IPS-18a (cell line): ENCODE measurements around the gene PRKG1.
"Not testable (repeated sequence)": the region's sequence is repeated elsewhere in the genome, so short reads cannot be mapped to it uniquely, and the experiment has no call there.

Experiments used
- H3K27ac ChIP-seq: one replicate; pipeline ENCODE4 v1.5.1; 2013; ENCODE audit warnings: low read length
- H3K27me3 ChIP-seq: one replicate; pipeline ENCODE4 v1.6.1; 2013; ENCODE audit warnings: mild to moderate bottlenecking, low read length; ENCODE audit not compliant: control insufficient read depth, insufficient read depth
- H3K36me3 ChIP-seq: one replicate; pipeline ENCODE4 v1.6.1; 2013; ENCODE audit warnings: low read depth, low read length; ENCODE audit not compliant: control insufficient read depth
- H3K4me1 ChIP-seq: one replicate; pipeline ENCODE4 v1.6.1; 2013; ENCODE audit warnings: low read depth, low read length; ENCODE audit not compliant: control insufficient read depth
- H3K4me3 ChIP-seq: one replicate; pipeline ENCODE4 v1.5.1; 2013; ENCODE audit warnings: low read length
- H3K9ac ChIP-seq: one replicate; pipeline ENCODE4 v1.6.1; 2013; ENCODE audit warnings: mild to moderate bottlenecking, low read length, moderate library complexity
- H3K9me3 ChIP-seq: one replicate; pipeline ENCODE4 v1.6.1; 2013; ENCODE audit warnings: low read depth, low read length; ENCODE audit not compliant: control insufficient read depth

PRKG1 gene

GRCh38 chr10:52216852-52217251 lies 1142.6 kb downstream of the PRKG1 start:
- Histone ChIP-seq H3K27ac (no peak overlapping the region), H3K36me3 (no peaks in the 10 kb centered on the region), H3K9me3 (no peaks in the 10 kb centered on the region), H3K27me3 (no peaks in the 10 kb centered on the region), H3K9ac (no peak overlapping the region), H3K4me1 (peaks cover 40% of the 10 kb centered on the region), H3K4me3 (no peak overlapping the region)

DNA sequence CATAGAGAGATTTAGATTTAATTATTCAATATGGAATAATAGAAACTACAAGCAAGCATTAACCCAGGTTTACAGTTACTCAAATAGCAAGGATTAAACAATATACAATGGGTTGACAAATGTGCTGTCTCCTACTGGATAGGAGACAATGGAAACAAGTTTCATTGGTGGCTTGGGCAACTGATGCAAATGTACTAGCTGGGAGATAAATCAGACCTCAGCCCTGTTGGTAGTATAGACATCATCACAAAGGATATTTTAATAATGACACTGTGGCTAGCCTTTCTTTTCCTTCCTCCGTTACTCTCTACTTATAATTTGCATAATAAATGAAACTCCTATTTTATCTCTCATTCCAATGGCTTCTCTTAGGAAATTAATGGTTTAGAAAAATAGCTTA lies 1143.2 kb downstream of the PRKG1 start:
- no peak overlapping the region for H3K4me3 ChIP-seq
- H3K27ac ChIP-seq: no peak overlapping the region
- H3K4me1 ChIP-seq: peaks cover 33% of the 10 kb centered on the region
- H3K9me3 ChIP-seq: no peaks in the 10 kb centered on the region
- no peaks in the 10 kb centered on the region for H3K36me3 ChIP-seq
- no peaks in the 10 kb centered on the region for H3K27me3 ChIP-seq
- no peak overlapping the region for H3K9ac ChIP-seq

GRCh38 chr10:52220947-52221346 lies 1146.7 kb downstream of the PRKG1 start:
- Histone ChIP-seq H3K27ac (no peak overlapping the region), H3K36me3 (no peaks in the 10 kb centered on the region), H3K4me3 (no peak overlapping the region), H3K27me3 (no peaks in the 10 kb centered on the region), H3K9me3 (no peaks in the 10 kb centered on the region), H3K9ac (no peak overlapping the region), H3K4me1 (peaks cover 10% of the 10 kb centered on the region)

DNA sequence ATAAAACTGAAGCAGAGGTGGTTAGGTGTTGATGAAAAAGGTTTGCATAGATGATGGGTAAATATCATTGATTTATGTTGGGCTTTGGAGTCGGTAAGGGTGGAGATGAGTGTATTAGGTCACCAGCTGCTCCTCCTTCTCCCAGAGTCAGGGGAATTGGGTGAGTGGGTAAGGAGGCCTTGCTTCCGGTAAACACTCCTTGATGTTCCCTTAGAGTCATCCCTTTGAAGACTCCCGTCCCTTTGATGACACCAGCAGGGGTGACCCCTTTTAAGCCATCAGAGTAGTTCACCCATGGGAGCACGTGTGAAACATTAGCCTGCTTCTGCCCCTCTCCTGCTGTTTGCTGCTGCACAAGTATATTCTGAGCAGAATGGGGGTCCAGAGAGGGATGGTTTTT lies 1147.6 kb downstream of the PRKG1 start:
- no peaks in the 10 kb centered on the region for H3K9me3 ChIP-seq
- no peaks in the 10 kb centered on the region for H3K36me3 ChIP-seq
- H3K27ac ChIP-seq: no peak overlapping the region
- no peaks in the 10 kb centered on the region for H3K27me3 ChIP-seq
- no peak overlapping the region for H3K9ac ChIP-seq
- H3K4me1 ChIP-seq: peaks cover 8% of the 10 kb centered on the region
- H3K4me3 ChIP-seq: no peak overlapping the region

GRCh38 chr10:52226197-52226847 lies 1152.0 kb downstream of the PRKG1 start:
- H3K4me1 ChIP-seq: no peaks in the 10 kb centered on the region
- no peak overlapping the region for H3K9ac ChIP-seq
- no peaks in the 10 kb centered on the region for H3K9me3 ChIP-seq
- no peaks in the 10 kb centered on the region for H3K36me3 ChIP-seq
- H3K27ac ChIP-seq: no peak overlapping the region
- H3K27me3 ChIP-seq: no peaks in the 10 kb centered on the region
- no peak overlapping the region for H3K4me3 ChIP-seq

DNA sequence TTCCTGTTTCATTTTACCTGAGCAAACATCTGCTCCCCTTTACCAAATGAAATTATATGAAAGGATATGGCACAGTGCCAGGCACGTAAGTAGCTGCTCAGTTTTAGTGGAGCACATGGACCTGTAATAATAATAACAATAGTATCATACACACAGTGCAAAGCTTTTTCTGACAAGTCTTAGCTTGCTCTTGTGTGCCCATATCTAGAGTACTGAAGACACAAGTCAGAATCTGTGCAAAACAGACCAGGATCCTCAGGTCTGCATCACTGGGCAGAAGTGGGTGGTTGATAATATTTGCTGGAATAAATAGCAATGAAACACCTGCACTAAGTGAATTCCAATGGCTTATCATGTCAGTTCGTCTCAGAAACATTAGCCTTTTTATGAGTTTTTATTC lies 1154.3 kb downstream of the PRKG1 start:
- peaks cover 5% of the 10 kb centered on the region for H3K4me1 ChIP-seq
- peaks cover 9% of the 10 kb centered on the region for H3K27me3 ChIP-seq
- no peaks in the 10 kb centered on the region for H3K9me3 ChIP-seq
- no peak overlapping the region for H3K9ac ChIP-seq
- no peak overlapping the region for H3K4me3 ChIP-seq
- no peak overlapping the region for H3K27ac ChIP-seq
- no peaks in the 10 kb centered on the region for H3K36me3 ChIP-seq

- Histone ChIP-seq H3K9ac (no peak overlapping the region), H3K9me3 (no peaks in the 10 kb centered on the region), H3K36me3 (no peaks in the 10 kb centered on the region), H3K27me3 (peaks cover 9% of the 10 kb centered on the region), H3K27ac (no peak overlapping the region), H3K4me3 (no peak overlapping the region), H3K4me1 (peaks cover 5% of the 10 kb centered on the region)
These were observed 1155.1 kb downstream of the PRKG1 start for GRCh38 chr10:52229291-52229931.

- Histone ChIP-seq H3K4me1 (peaks cover 5% of the 10 kb centered on the region), H3K27me3 (peaks cover 9% of the 10 kb centered on the region), H3K9ac (no peak overlapping the region), H3K27ac (no peak overlapping the region), H3K36me3 (no peaks in the 10 kb centered on the region), H3K9me3 (no peaks in the 10 kb centered on the region), H3K4me3 (peak overlapping the region; percentile 49)
These were observed 1158.5 kb downstream of the PRKG1 start for GRCh38 chr10:52232561-52233350.

DNA sequence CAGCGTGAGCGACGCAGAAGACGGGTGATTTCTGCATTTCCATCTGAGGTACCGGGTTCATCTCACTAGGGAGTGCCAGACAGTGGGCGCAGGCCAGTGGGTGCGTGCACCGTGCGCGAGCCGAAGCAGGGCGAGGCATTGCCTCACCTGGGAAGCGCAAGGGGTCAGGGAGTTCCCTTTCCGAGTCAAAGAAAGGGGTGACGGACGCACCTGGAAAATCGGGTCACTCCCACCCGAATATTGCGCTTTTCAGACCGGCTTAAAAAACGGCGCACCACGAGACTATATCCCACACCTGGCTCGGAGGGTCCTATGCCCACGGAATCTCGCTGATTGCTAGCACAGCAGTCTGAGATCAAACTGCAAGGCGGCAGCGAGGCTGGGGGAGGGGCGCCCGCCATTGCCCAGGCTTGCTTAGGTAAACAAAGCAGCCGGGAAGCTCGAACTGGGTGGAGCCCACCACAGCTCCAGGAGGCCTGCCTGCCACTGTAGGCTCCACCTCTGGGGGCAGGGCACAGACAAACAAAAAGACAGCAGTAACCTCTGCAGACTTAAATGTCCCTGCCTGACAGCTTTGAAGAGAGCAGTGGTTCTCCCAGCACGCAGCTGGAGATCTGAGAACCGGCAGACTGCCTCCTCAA lies 1159.2 kb downstream of the PRKG1 start:
- not testable (repeated sequence) for H3K36me3 ChIP-seq, H3K9me3 ChIP-seq, H3K27ac ChIP-seq, H3K4me1 ChIP-seq, H3K9ac ChIP-seq, H3K27me3 ChIP-seq
- peak overlapping the region; percentile 49 for H3K4me3 ChIP-seq

DNA sequence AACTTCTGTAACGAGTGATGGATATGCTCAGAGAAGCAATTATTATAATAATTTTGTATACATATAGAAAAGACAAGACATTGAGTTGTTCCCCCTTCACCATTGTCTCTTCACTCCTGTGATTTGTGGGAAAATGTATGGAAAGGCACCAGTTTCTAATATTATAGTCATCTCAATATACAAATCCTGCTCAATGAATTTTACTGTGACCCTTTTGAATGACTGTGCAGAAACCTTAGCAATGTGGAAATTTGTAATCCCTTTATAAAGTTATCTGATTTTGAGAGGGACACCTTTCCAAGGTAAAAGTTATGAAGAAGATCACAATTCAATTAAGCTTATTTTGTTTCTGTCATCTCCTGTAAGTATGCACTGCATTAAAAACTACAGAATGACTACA lies 1165.5 kb downstream of the PRKG1 start:
- H3K4me3 ChIP-seq: no peak overlapping the region
- no peak overlapping the region for H3K9ac ChIP-seq
- H3K9me3 ChIP-seq: no peaks in the 10 kb centered on the region
- no peaks in the 10 kb centered on the region for H3K4me1 ChIP-seq
- no peaks in the 10 kb centered on the region for H3K27me3 ChIP-seq
- H3K27ac ChIP-seq: no peak overlapping the region
- H3K36me3 ChIP-seq: no peaks in the 10 kb centered on the region

DNA sequence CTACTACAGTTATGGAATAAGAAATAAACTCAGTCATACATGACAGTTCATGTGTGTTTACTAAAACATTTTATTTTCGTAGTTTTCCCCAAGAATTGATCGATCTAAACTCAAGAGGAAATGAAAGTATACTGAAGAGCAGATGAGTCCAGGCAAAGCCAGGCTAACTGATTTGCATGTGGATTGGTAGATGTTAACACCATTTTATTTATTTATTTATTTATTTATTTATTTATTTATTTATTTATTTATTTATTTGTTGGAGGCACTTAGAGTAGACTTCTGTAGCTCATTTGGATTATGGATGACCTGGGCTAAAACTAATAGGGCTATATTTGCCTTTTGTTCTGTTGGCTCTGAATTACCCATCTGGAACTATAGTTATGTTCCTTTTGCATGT lies 1171.3 kb downstream of the PRKG1 start:
- Histone ChIP-seq H3K9ac (no peak overlapping the region), H3K4me3 (no peak overlapping the region), H3K27me3 (no peaks in the 10 kb centered on the region), H3K4me1 (no peaks in the 10 kb centered on the region), H3K27ac (no peak overlapping the region), H3K36me3 (no peaks in the 10 kb centered on the region), H3K9me3 (no peaks in the 10 kb centered on the region)
